Measurements from ENCODE around the gene SAFB2.

SAFB2 gene

GRCh38 chr19:5590151-5590864, 32.3 kb downstream of the SAFB2 start:
- TF ChIP-seq TAF1 (IDR thresholded peaks at IDR 0.05; ENCODE audit: low read depth) = no peak
- no peak for TF ChIP-seq EP300 (IDR thresholded peaks at IDR 0.05; ENCODE audit: borderline replicate concordance)
- TF ChIP-seq USF1 (IDR thresholded peaks at IDR 0.05) = no peak
- no peak for TF ChIP-seq CEBPB (IDR thresholded peaks at IDR 0.05)
- no peak for TF ChIP-seq MAX (IDR thresholded peaks at IDR 0.05)
- no peak for TF ChIP-seq CREB1 (IDR thresholded peaks at IDR 0.05; ENCODE audit: low read depth)
- no peak for TF ChIP-seq FOXM1 (IDR thresholded peaks at IDR 0.05; ENCODE audit: borderline replicate concordance, low read depth)
- TF ChIP-seq NFIC (IDR thresholded peaks at IDR 0.05) = no peak
- TF ChIP-seq EGR1 (IDR thresholded peaks at IDR 0.05) = no peak
- no peak for TF ChIP-seq YY1 (IDR thresholded peaks at IDR 0.05; ENCODE audit: low read depth)
- no peak for TF ChIP-seq REST (IDR thresholded peaks at IDR 0.05; ENCODE audit: low read depth)
- no peak for TF ChIP-seq RAD21 (IDR thresholded peaks at IDR 0.05; ENCODE audit: low read depth)
- no peak for TF ChIP-seq TCF12 (IDR thresholded peaks at IDR 0.05; ENCODE audit: low read depth)
- no peak for TF ChIP-seq TEAD4 (IDR thresholded peaks at IDR 0.05)
- TF ChIP-seq ZBTB7A (IDR thresholded peaks at IDR 0.05; ENCODE audit: low read depth) = no peak

- TF ChIP-seq NFIC (IDR thresholded peaks at IDR 0.05) = no peak
- TF ChIP-seq USF1 (IDR thresholded peaks at IDR 0.05) = no peak
- TF ChIP-seq REST (IDR thresholded peaks at IDR 0.05; ENCODE audit: low read depth) = no peak
- no peak for TF ChIP-seq TEAD4 (IDR thresholded peaks at IDR 0.05)
Observed at GRCh38 chr19:5588906-5589676, 33.5 kb downstream of the SAFB2 start.

GRCh38 chr19:5588441-5588840, 34.1 kb downstream of the SAFB2 start:
- TF ChIP-seq FOXM1 (IDR thresholded peaks at IDR 0.05; ENCODE audit: borderline replicate concordance, low read depth) (no peak), USF1 (IDR thresholded peaks at IDR 0.05) (no peak)

- TF ChIP-seq NFIC (IDR thresholded peaks at IDR 0.05) = no peak
- TF ChIP-seq RAD21 (IDR thresholded peaks at IDR 0.05; ENCODE audit: low read depth) = no peak
- TF ChIP-seq REST (IDR thresholded peaks at IDR 0.05; ENCODE audit: low read depth) = no peak
- TF ChIP-seq CEBPB (IDR thresholded peaks at IDR 0.05) = no peak
- no peak for TF ChIP-seq TEAD4 (IDR thresholded peaks at IDR 0.05)
- TF ChIP-seq EP300 (IDR thresholded peaks at IDR 0.05; ENCODE audit: borderline replicate concordance) = no peak
- TF ChIP-seq MAX (IDR thresholded peaks at IDR 0.05) = no peak
- TF ChIP-seq FOXM1 (IDR thresholded peaks at IDR 0.05; ENCODE audit: borderline replicate concordance, low read depth) = no peak
- TF ChIP-seq ZBTB7A (IDR thresholded peaks at IDR 0.05; ENCODE audit: low read depth) = no peak
- TF ChIP-seq USF1 (IDR thresholded peaks at IDR 0.05) = no peak
Observed at GRCh38 chr19:5587661-5588060, 34.9 kb downstream of the SAFB2 start.

Data from Ishikawa (cell line).